HG03175 (cell line): ENCODE measurements around the gene FNDC11.
"Not testable (repeated sequence)": the region's sequence is repeated elsewhere in the genome, so short reads cannot be mapped to it uniquely, and the experiment has no call there.

ENCODE experiments used
- ATAC-seq: cut with Tn5 transposase; IDR thresholded peaks from one replicate; pipeline ENCODE4 v1.9.1; 2021; ENCODE audit warnings: mild to moderate bottlenecking, moderate library complexity; ENCODE audit not compliant: unreplicated experiment

FNDC11 gene

GRCh38 chr20:63553933-63554290 is at the start of gene FNDC11:
FNDC11 (plus strand) TSS chr20:63554159; CDS start chr20:63555664, 1,505 bp downstream.
- peak; percentile 11 for ATAC-seq

DNA sequence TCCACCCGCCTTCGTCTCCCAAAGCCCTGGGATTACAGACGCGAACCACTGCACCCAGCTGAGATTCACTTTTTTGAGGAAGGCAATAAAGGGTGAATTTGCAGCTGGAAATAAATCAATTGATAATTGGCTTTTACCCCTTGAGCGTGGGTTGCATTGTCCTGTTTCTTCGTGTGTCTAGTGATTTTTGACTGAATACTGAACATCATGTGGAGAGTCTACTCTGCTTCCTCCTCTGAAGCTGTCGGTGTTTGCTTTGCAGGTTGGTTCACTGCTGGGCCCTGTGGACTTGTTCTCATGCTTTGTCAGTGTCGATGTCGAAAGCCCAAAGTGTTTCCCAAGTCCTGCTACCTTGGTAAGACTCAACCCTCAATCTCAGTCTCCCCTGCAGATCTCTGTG is 49.3 kb upstream of the FNDC11 start:
- ATAC-seq = no peak

DNA sequence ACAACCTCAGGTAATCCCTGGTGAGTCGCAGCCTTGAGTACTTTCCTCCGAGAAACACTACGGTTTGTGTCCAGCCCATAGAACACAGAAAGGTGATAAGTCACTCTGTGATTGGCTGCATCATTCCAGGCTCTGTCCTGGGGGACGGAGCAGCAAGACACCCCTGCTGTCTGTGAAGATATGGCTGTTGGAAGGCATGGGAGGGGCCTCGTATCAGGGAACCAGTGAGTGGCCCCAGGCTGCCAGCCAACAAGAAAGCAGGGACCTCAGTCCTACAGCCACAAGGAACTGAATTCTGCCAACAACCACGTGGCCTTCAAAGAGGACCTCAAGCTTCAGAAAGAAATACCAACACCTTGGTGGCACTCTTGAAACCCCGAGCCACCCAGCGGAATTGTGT is 48.7 kb upstream of the FNDC11 start:
- no peak for ATAC-seq

- no peak for ATAC-seq
Observed at GRCh38 chr20:63505723-63506122, 48.2 kb upstream of the FNDC11 start.

- ATAC-seq = no peak
Observed at GRCh38 chr20:63507083-63507743, 46.7 kb upstream of the FNDC11 start.

DNA sequence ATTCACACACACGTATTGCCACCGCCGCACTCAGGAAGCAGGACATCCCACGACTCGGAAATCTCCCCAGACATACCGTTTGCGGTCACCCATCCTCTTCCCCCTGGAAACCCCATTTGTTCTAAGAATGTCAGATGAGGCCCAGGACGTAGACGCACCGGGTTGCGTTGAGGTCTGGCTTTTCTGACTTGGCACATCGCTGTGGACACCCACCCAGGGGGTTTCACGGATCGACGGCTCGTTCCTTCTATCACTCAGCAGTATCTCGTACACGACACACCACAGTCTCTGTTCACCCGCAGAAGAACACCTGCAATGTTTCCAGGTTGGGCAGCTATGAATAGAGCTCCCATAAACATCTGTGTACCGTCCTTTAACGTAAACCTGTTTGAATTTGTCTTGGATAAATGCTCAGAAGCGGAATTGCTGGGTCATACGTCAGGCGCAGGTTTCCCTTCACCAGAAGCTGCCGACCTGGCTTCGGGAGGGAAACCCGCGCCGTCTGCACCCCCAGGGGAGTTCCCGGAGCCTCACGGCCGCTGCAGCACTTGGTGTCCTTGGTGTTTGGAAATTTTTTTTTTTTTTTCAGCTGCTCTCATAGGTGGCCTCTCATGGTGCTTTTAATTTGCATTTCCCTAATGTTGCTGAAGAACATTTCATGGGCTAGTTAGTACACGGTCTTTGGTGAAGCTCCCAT is 45.7 kb upstream of the FNDC11 start:
- no peak for ATAC-seq

GRCh38 chr20:63509088-63509564 is 44.8 kb upstream of the FNDC11 start:
- no peak for ATAC-seq

DNA sequence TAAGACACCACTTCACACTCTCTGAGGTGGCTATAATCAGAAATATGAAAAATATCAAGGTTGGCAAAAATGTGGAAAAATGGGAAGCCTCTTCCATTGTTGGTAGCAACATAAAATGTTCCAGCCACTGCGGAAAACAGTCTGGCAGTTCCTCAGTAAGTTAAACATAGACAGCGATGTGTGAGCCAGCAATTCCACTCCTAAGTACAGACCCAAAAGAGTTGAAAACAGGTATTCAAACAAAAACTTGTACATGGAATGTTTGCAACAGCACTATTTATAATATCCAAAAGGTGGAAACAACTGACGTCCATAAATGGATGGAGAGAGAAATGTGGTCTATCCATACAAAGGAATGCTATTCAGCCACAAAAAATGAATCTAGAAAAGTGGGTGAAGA is 40.8 kb upstream of the FNDC11 start:
- ATAC-seq = no peak

GRCh38 chr20:63514520-63514919 is 39.4 kb upstream of the FNDC11 start:
- not testable (repeated sequence) for ATAC-seq

DNA sequence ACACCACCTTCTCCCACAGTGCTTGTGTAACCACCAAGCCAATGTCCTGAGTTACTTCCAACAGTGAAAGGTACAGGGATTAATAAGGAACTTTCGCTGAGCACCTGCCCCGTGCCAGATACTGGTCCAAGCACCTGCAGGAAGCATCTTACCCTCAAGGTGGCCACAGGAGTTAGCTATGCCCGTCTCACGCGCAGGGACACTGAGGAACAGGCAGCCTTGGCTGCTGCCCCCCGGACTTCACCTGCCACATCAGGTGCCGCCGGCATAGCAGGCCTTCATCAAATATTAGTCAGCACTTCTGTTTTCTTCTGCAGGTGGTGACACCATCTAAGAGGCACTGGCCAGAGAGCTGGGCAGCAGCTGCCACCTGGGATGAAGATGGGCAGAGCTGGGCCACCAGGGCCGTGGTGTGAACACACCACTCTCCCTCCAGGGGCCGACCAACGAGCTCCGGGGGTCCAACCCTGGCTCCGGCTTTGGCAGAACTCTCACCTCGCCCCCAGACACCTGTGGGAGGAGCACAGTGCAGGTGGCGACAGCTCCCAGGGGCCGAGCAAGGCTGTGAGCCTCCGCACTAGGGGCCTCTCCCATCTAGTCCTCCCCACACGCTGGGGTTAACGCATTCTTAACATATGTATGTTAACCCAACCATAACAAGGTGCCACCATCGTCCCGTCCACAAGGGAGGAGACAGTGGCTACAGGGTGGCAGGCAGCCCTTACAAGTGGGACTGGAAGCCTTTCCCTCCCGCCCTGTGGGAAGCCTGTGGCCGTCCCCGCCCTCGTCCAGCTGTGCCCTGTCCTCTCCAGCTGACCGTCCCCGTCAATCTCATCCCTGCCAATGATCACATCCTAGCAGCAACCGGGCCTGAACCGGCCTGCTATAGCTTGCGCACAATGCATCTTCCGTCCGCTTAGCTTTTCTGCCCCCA is 36.3 kb upstream of the FNDC11 start:
- ATAC-seq = no peak

DNA sequence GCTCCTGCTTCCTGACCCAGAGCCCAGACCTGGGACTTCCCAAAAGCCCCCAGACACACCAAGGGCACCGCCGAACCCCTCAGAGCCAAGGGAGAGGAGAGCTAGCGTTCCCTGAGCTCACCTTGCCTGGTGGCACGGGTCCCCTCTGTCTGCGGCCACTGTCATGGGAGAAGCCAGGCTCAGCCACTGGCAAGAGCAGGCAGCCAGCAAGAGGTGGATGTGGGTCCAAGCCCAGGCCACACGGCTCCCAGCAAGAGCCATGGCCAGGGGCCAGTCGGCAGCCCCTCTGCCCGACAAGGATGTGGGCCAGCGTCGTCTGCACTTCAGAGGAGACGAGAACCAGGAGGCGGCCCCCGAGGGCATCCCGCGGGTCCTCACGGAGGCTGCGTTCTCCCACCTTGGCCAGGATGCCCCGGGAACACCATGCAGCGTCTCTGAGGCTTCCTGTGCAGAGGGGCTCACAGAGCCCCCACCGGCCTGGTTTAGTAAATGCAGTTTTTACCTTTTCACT is 35.6 kb upstream of the FNDC11 start:
- ATAC-seq = no peak

GRCh38 chr20:63518946-63519667 is 34.9 kb upstream of the FNDC11 start:
- no peak for ATAC-seq

DNA sequence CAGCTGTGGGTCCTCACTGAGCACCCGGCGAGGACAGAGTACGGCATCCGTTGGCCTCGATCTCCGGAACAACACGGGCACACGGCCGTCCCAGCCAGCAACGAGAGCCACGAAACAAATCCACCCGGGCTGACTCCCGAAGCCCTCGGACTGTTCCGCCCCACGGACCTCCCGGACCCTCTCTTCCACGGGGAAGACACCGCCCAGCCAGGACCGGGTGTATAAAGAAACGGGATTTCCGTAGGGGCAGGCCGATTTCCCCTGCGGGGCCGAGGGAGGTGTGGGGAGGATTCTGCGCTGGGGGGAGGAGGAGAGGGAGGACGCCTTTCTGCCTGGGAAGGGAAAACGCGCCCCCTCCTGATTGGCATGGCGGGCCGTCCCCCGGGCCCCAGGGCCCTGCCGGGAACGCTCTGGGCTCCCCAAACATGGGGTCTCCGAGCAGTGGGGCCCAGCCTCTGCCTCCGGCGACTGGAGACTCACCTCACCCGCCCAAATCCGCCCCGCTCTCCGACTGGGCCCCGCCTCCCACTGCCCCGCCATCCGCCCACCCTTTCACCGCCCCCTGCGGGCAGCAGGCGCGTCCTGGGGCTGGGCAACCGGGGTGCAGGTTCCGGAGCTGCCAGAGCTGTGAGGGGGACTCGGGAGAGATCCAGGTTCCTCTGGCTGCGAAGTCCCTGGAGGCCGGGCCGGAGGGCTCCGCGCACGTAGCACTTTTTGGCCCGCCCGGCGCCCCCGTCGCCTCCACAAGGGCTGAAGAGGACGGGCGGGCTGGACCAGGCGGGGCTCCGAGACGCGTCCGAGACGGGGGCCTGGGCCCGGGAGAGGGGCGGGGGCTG is 34.1 kb upstream of the FNDC11 start:
- peak; percentile 32 for ATAC-seq

DNA sequence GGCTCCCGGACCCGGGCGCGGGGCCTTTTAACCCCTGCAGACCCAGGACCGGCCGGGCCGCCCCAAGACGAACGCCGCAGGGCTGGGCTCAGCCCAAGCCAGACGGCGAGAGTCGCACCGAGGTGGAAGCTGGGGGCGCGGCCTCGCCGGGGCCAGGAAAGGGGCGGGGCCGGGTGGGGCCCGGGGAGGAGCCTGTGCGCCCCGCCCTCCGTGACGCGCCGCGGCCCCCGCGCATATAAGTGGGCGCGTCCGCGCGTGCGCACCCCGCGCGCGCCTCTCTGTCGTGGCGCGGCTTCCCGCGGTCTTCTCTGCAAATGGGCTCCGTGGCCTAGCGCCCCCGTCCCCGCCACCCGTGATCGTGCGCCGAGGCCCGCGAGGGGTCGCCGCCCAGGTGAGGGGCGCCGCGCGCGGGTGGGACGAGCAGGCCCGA is 33.4 kb upstream of the FNDC11 start, which contains the start of gene PPDPF:
TSS of gene PPDPF (plus strand) at position 262 of the 430 bp plus-strand sequence. CDS start 544 bp downstream, outside the sequence.
- peak; percentile 78 for ATAC-seq

GRCh38 chr20:63520934-63521601 is 32.9 kb upstream of the FNDC11 start:
- ATAC-seq = peak; percentile 55

- no peak for ATAC-seq
Observed at GRCh38 chr20:63521602-63522001, 32.4 kb upstream of the FNDC11 start.

DNA sequence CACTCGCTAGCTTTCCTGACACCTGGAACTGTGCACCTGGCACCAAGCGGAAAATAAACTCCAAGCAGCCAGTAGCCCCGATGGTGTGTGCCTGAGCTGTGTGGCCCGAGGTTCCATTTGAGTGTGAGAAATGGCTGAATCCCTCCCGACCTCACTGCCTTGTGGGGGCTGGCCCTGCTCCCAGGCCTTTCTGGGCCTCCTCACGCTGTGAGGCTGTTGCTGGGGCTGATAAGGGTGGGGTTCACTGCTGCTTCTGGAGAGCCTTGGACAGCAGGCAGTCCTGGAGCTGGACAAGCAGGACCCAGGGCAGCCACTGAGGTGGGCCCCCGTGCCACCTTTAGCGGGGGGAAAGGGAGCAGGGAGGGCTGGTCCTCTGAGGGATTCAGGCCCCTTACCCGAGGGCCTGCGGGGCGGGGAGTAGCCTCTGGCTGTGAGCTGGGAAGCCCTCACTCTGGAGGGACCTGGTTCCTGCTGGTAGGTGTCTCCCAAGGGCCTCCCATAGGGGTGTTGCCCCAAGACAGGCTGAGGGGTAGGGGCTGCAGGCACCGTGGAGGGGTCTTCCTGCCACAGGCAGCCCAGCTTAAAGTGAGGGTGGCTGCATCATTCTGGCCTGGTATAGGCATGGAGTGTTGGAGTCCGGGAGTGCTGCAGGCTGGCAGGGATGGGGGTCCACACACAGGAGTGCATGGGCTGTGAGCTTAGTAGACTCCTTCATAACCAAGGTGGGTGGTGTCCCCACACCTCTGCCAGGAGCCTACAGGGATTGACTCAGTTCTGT is 31.7 kb upstream of the FNDC11 start:
- no peak for ATAC-seq

GRCh38 chr20:63522981-63523611 is 30.9 kb upstream of the FNDC11 start:
- no peak for ATAC-seq
